ENCODE measurements around the gene ZNF654. TPM values are rescaled to one million over a fixed set of nuclear protein-coding genes. Genes with fewer than 3 reads are reported as not detected.

ZNF654 gene
- total RNA-seq, 1 donor from 2014 or later = 18.7 TPM

- peak; percentile 56 for FAIRE-seq
- no peaks in the 10 kb centered on the region for H3K9me3 Mint-ChIP-seq (ENCODE audit: unreplicated experiment)
- Histone ChIP-seq H3K4me3 (ENCODE audit: insufficient read depth, low read depth, low read length) (no peak overlapping the region), H3K27ac (ENCODE audit: low read depth, low read length) (no peak overlapping the region), H3K9ac (ENCODE audit: low read length) (no peak overlapping the region), H3K79me2 (ENCODE audit: insufficient read depth, low read length) (no peaks in the 10 kb centered on the region), H4K20me1 (ENCODE audit: insufficient read depth, low read length) (no peaks in the 10 kb centered on the region), H3K4me1 (ENCODE audit: insufficient read depth, low read length) (no peaks in the 10 kb centered on the region), H2AFZ (ENCODE audit: low read depth, low read length) (no peak overlapping the region), H3K4me2 (ENCODE audit: low read length) (no peak overlapping the region), H3K9me3 (ENCODE audit: insufficient read depth, low read depth, low read length) (no peaks in the 10 kb centered on the region), H3K36me3 (ENCODE audit: insufficient read depth, low read length) (no peaks in the 10 kb centered on the region), H3K27me3 (ENCODE audit: insufficient read depth, low read length) (no peaks in the 10 kb centered on the region)
- DNase-seq (ENCODE audit: low read depth) = peak; percentile 49
- H3K27ac Mint-ChIP-seq (ENCODE audit: unreplicated experiment) = no peak overlapping the region
- H3K36me3 Mint-ChIP-seq (ENCODE audit: low read depth, unreplicated experiment) = no peaks in the 10 kb centered on the region
- H3K4me1 Mint-ChIP-seq (ENCODE audit: low read depth, unreplicated experiment) = peaks cover 14% of the 10 kb centered on the region
- no peaks in the 10 kb centered on the region for H3K27me3 Mint-ChIP-seq (ENCODE audit: low read depth, unreplicated experiment)
- no peak overlapping the region for H3K4me3 Mint-ChIP-seq (ENCODE audit: unreplicated experiment)
- TF ChIP-seq, protein P1, sequence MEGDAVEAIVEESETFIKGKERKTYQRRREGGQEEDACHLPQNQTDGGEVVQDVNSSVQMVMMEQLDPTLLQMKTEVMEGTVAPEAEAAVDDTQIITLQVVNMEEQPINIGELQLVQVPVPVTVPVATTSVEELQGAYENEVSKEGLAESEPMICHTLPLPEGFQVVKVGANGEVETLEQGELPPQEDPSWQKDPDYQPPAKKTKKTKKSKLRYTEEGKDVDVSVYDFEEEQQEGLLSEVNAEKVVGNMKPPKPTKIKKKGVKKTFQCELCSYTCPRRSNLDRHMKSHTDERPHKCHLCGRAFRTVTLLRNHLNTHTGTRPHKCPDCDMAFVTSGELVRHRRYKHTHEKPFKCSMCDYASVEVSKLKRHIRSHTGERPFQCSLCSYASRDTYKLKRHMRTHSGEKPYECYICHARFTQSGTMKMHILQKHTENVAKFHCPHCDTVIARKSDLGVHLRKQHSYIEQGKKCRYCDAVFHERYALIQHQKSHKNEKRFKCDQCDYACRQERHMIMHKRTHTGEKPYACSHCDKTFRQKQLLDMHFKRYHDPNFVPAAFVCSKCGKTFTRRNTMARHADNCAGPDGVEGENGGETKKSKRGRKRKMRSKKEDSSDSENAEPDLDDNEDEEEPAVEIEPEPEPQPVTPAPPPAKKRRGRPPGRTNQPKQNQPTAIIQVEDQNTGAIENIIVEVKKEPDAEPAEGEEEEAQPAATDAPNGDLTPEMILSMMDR (IDR thresholded peaks at IDR 0.05; ENCODE audit: insufficient read depth, low read depth, low read length) = no peak
- no peak for TF ChIP-seq EZH2 (IDR thresholded peaks at IDR 0.05; ENCODE audit: insufficient read depth, low read length)
Measured at GRCh38 chr3:88038566-88038965, 20.5 kb upstream of the ZNF654 start.

DNA sequence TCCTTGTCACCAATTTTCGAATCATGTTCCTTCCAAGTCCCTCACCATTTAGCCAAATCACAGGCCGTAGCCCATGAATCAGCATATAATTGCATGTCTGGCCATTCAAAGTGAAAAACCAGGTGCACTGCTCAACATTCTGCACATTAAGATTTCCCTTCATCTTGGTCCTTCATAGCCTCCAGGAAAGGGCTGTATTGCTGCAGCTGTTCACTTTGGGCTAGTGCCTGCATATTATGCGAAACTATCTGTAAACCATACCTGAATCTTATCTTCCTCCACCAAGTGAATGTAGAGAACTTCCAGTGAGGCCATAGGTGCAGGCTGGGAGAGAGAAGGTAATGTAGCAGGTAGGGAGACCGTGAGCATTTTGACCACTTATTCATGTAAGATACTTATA, 18.5 kb upstream of the ZNF654 start:
- no peaks in the 10 kb centered on the region for H3K79me2 ChIP-seq (ENCODE audit: insufficient read depth, low read length)
- no peak overlapping the region for H3K4me3 Mint-ChIP-seq (ENCODE audit: unreplicated experiment)
- DNase-seq (ENCODE audit: low read depth) (no peak), FAIRE-seq (no peak)
- no peak overlapping the region for H3K4me2 ChIP-seq (ENCODE audit: low read length)
- no peaks in the 10 kb centered on the region for H3K9me3 ChIP-seq (ENCODE audit: insufficient read depth, low read depth, low read length)
- H3K27ac ChIP-seq (ENCODE audit: low read depth, low read length) = no peak overlapping the region
- no peaks in the 10 kb centered on the region for H3K27me3 Mint-ChIP-seq (ENCODE audit: low read depth, unreplicated experiment)
- no peaks in the 10 kb centered on the region for H3K9me3 Mint-ChIP-seq (ENCODE audit: unreplicated experiment)
- H3K36me3 Mint-ChIP-seq (ENCODE audit: low read depth, unreplicated experiment) = no peaks in the 10 kb centered on the region
- H3K27ac Mint-ChIP-seq (ENCODE audit: unreplicated experiment) = no peak overlapping the region
- no peaks in the 10 kb centered on the region for H3K36me3 ChIP-seq (ENCODE audit: insufficient read depth, low read length)
- H2AFZ ChIP-seq (ENCODE audit: low read depth, low read length) = no peak overlapping the region
- H3K9ac ChIP-seq (ENCODE audit: low read length) = no peak overlapping the region
- TF ChIP-seq, protein P1 (IDR thresholded peaks at IDR 0.05; ENCODE audit: insufficient read depth, low read depth, low read length) = no peak
- no peak for TF ChIP-seq EZH2 (IDR thresholded peaks at IDR 0.05; ENCODE audit: insufficient read depth, low read length)
- H3K4me1 ChIP-seq (ENCODE audit: insufficient read depth, low read length) = no peaks in the 10 kb centered on the region
- H4K20me1 ChIP-seq (ENCODE audit: insufficient read depth, low read length) = no peaks in the 10 kb centered on the region
- no peaks in the 10 kb centered on the region for H3K27me3 ChIP-seq (ENCODE audit: insufficient read depth, low read length)
- H3K4me3 ChIP-seq (ENCODE audit: insufficient read depth, low read depth, low read length) = no peak overlapping the region
- H3K4me1 Mint-ChIP-seq (ENCODE audit: low read depth, unreplicated experiment) = peaks cover 14% of the 10 kb centered on the region

- no peak overlapping the region for H3K4me3 Mint-ChIP-seq (ENCODE audit: unreplicated experiment)
- no peak overlapping the region for H3K4me2 ChIP-seq (ENCODE audit: low read length)
- TF ChIP-seq, protein P1 (IDR thresholded peaks at IDR 0.05; ENCODE audit: insufficient read depth, low read depth, low read length) = no peak
- TF ChIP-seq EZH2 (IDR thresholded peaks at IDR 0.05; ENCODE audit: insufficient read depth, low read length) = no peak
- H3K9me3 Mint-ChIP-seq (ENCODE audit: unreplicated experiment) = no peaks in the 10 kb centered on the region
- no peaks in the 10 kb centered on the region for H3K36me3 Mint-ChIP-seq (ENCODE audit: low read depth, unreplicated experiment)
- no peaks in the 10 kb centered on the region for H4K20me1 ChIP-seq (ENCODE audit: insufficient read depth, low read length)
- no peaks in the 10 kb centered on the region for H3K36me3 ChIP-seq (ENCODE audit: insufficient read depth, low read length)
- no peak overlapping the region for H2AFZ ChIP-seq (ENCODE audit: low read depth, low read length)
- H3K27ac Mint-ChIP-seq (ENCODE audit: unreplicated experiment) = no peak overlapping the region
- no peak overlapping the region for H3K27ac ChIP-seq (ENCODE audit: low read depth, low read length)
- no peak for FAIRE-seq
- no peak for DNase-seq (ENCODE audit: low read depth)
- H3K27me3 ChIP-seq (ENCODE audit: insufficient read depth, low read length) = no peaks in the 10 kb centered on the region
- H3K4me1 Mint-ChIP-seq (ENCODE audit: low read depth, unreplicated experiment) = peaks cover 14% of the 10 kb centered on the region
- H3K79me2 ChIP-seq (ENCODE audit: insufficient read depth, low read length) = no peaks in the 10 kb centered on the region
- H3K27me3 Mint-ChIP-seq (ENCODE audit: low read depth, unreplicated experiment) = no peaks in the 10 kb centered on the region
- H3K4me1 ChIP-seq (ENCODE audit: insufficient read depth, low read length) = no peaks in the 10 kb centered on the region
- no peak overlapping the region for H3K4me3 ChIP-seq (ENCODE audit: insufficient read depth, low read depth, low read length)
- no peaks in the 10 kb centered on the region for H3K9me3 ChIP-seq (ENCODE audit: insufficient read depth, low read depth, low read length)
- no peak overlapping the region for H3K9ac ChIP-seq (ENCODE audit: low read length)
Measured at GRCh38 chr3:88041005-88041404, 18.1 kb upstream of the ZNF654 start.

Measured in astrocyte (in vitro differentiated cells and primary cell).